Lower lobe of right lung (tissue), 2 donors: ENCODE data around the gene WDR37. TPM values are rescaled to one million over a fixed set of nuclear protein-coding genes. Genes with fewer than 3 reads are reported as not detected.

Experiments used
- ATAC-seq, 2 donors: fragments of 200-7000 bp; cut with Tn5 transposase; one replicate each; pipeline ENCODE4 v1.9.1; 2020 to 2022; ENCODE audit warnings: mild to moderate bottlenecking in 2 of 2, moderate library complexity in 2 of 2
- DNase-seq: peaks from one replicate; pipeline ENCODE4 v3.0.0-alpha.2; 2020
- H3K27ac ChIP-seq: fragments of 200-600 bp; one replicate; pipeline ENCODE4 v1.8.0; 2022
- H3K27me3 ChIP-seq: fragments of 200-600 bp; one replicate; pipeline ENCODE4 v1.8.0; 2022; ENCODE audit warnings: low read depth
- H3K36me3 ChIP-seq: fragments of 200-600 bp; one replicate; pipeline ENCODE4 v1.8.0; 2022; ENCODE audit warnings: mild to moderate bottlenecking
- H3K4me1 ChIP-seq: fragments of 200-600 bp; one replicate; pipeline ENCODE4 v1.8.0; 2022
- H3K4me3 ChIP-seq: fragments of 200-600 bp; one replicate; pipeline ENCODE4 v1.8.0; 2022; ENCODE audit warnings: mild to moderate bottlenecking
- H3K9me3 ChIP-seq: fragments of 200-600 bp; one replicate; pipeline ENCODE4 v1.8.0; 2022
- intact Hi-C: fragments of 100-400 bp; cut with DNase I; formaldehyde crosslinking; loops from one replicate; pipeline ENCODE4 v1.11.0; 2022
- total RNA-seq: library from RNA; stranded (reverse); fragmentation: NEBNext Ultra II Directional; extraction: Animal tissue kit (Norgen Biotek cat#: 25700); gene quantifications from one replicate; pipeline ENCODE4 v1.2.1, GENCODE V29; 2021
- TF ChIP-seq, protein P1 (sequence below): fragments of 200-600 bp; IDR thresholded peaks from one replicate; pipeline ENCODE4 v1.8.0; 2022; ENCODE audit warnings: antibody characterized with exemption, mild to moderate bottlenecking
- donor health status: DM: no; HTN: yes; CAD: no; lungs with severe emphysema.

Gene WDR37
- total RNA-seq, 1 donor from 2014 or later: 22.0 TPM

DNA sequence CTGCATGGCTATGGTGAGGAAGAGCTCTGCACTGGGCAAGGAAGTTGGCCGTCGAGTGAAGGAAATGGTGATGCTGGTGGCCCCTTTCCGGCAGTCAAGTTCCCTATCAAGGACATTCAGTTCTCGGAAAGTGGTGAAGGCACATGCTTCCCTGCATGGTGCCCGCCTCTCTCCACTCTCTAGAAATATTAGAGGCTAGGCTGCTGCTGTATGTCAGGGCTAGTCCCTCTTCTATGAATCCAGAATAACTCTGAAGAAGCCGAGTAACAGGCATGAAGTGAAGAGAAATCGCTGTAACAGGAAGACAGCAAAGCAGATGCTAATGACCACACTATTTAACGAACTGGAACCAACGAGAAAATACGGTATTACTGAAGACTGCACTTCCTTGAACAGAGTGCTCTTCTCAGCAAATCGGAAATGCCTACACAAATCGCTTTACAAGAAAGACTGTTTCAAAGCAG, 12.6 kb upstream of the WDR37 start:
- intact Hi-C loops: no loop called here
- peak overlapping the region; percentile 27 for H3K4me3 ChIP-seq
- H3K9me3 ChIP-seq: no peaks in the 10 kb centered on the region
- no peaks in the 10 kb centered on the region for H3K27me3 ChIP-seq
- H3K36me3 ChIP-seq: peaks cover 52% of the 10 kb centered on the region
- TF ChIP-seq, protein P1, sequence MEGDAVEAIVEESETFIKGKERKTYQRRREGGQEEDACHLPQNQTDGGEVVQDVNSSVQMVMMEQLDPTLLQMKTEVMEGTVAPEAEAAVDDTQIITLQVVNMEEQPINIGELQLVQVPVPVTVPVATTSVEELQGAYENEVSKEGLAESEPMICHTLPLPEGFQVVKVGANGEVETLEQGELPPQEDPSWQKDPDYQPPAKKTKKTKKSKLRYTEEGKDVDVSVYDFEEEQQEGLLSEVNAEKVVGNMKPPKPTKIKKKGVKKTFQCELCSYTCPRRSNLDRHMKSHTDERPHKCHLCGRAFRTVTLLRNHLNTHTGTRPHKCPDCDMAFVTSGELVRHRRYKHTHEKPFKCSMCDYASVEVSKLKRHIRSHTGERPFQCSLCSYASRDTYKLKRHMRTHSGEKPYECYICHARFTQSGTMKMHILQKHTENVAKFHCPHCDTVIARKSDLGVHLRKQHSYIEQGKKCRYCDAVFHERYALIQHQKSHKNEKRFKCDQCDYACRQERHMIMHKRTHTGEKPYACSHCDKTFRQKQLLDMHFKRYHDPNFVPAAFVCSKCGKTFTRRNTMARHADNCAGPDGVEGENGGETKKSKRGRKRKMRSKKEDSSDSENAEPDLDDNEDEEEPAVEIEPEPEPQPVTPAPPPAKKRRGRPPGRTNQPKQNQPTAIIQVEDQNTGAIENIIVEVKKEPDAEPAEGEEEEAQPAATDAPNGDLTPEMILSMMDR: no peak
- ATAC-seq (peak; percentile 60 to 76), DNase-seq (peak; percentile 57)
- peak overlapping the region; percentile 77 for H3K27ac ChIP-seq
- H3K4me1 ChIP-seq: peaks cover 34% of the 10 kb centered on the region

DNA sequence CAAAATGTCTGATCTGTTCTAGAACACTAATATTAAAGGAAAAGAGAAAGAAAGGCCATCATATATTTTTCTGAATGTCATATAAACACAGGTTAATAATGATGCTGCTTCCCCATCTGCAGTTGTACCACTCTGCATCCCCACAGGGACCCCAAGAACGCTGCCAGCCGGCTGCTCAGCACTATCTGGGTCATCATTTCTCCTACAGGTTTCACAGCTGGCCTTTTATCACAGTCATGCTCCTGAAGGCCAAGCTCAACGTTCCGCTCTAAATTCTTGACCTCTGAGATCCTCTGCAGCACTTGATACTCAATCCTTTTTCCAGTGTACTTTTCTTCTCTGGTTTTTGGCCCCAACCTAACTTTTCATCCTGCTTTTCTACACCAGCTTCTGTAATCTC, 12.0 kb upstream of the WDR37 start:
- intact Hi-C loops: no loop called here
- peaks cover 34% of the 10 kb centered on the region for H3K4me1 ChIP-seq

DNA sequence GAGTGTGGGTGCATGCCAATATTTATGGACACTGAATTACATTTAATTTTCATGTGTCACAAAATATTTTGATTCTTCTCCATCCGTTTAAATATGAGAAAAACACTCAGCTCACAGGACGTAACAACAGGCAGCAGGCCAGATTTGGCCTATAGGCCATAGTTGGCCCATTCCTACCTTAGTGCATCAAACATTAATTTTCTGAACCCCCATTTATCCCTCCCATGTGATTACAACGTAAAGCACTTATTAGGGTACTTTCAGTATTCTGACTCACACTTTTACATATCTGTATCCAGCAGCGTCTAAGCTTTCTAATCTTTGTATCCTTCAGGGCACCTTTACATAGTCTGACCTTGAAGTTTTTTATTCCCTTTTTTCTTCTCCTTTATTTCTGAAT, 11.2 kb upstream of the WDR37 start:
- TF ChIP-seq, protein P1: no peak
- Histone ChIP-seq H3K4me1 (peaks cover 39% of the 10 kb centered on the region), H3K27ac (peak overlapping the region; percentile 77), H3K27me3 (no peaks in the 10 kb centered on the region), H3K36me3 (peaks cover 42% of the 10 kb centered on the region), H3K4me3 (no peak overlapping the region), H3K9me3 (no peaks in the 10 kb centered on the region)
- ATAC-seq (no peak), DNase-seq (no peak)
- intact Hi-C loops: no loop called here

More for the DNA sequence above, 12.0 kb upstream of the WDR37 start:
- peaks cover 50% of the 10 kb centered on the region for H3K36me3 ChIP-seq
- no peaks in the 10 kb centered on the region for H3K9me3 ChIP-seq
- no peaks in the 10 kb centered on the region for H3K27me3 ChIP-seq
- no peak for DNase-seq
- TF ChIP-seq, protein P1: no peak
- H3K27ac ChIP-seq: peak overlapping the region; percentile 77
- peak overlapping the region; percentile 27 for H3K4me3 ChIP-seq
- no peak for ATAC-seq

DNA sequence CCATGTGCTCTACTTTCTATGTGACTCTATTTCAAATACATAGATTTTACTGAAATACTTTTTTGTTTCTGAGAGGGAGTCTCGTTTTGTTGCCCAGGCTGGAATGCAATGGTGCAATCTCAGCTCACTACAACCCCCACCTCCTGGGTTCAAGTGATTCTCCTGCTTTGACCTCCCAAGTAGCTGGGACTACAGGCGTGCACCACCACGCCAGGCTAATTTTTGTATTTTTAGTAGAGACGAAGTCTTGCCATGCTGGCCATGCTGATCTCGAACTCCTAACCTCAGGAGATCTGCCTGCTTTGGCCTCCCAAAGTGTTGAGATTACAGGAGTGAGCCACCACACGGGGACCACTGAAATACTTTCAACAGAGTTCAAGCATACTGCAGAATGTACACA, 10.8 kb upstream of the WDR37 start:
- Histone ChIP-seq H3K9me3 (no peaks in the 10 kb centered on the region), H3K27me3 (no peaks in the 10 kb centered on the region), H3K36me3 (peaks cover 38% of the 10 kb centered on the region), H3K4me3 (no peak overlapping the region), H3K27ac (no peak overlapping the region), H3K4me1 (peaks cover 44% of the 10 kb centered on the region)
- no peak for DNase-seq
- intact Hi-C loops: no loop called here
- TF ChIP-seq, protein P1: no peak
- ATAC-seq: no peak

DNA sequence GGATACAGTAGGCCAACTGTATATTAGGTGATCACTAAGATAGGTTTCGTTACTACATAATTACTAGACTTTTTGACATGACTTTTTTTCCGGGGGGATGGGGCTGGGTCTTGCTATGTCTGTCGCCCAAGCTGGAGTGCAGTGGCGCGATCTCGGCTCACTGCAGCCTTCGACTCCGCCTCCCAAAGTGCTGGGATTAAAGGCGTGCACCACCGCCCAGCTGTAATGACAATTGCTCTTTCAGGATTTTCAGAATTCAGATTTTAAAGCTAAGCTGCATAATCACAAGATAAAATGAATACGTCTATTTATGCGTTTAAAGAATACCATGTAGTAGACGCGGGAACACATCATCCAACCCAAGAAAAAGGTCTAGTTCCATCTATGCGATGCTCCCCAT, 8.2 kb upstream of the WDR37 start:
- intact Hi-C loops: no loop called here

More for the DNA sequence above, 8.2 kb upstream of the WDR37 start:
- no peaks in the 10 kb centered on the region for H3K27me3 ChIP-seq
- ATAC-seq (no peak), DNase-seq (no peak)
- H3K27ac ChIP-seq: peak overlapping the region; percentile 100
- peaks cover 55% of the 10 kb centered on the region for H3K4me1 ChIP-seq
- H3K36me3 ChIP-seq: peaks cover 18% of the 10 kb centered on the region
- TF ChIP-seq, protein P1: no peak
- H3K9me3 ChIP-seq: no peaks in the 10 kb centered on the region
- H3K4me3 ChIP-seq: peak overlapping the region; percentile 79
